Stimulated activated CD8-positive, alpha-beta memory T cell treated with anti-CD3 and anti-CD28 coated beads, Interleukin-7, amount 100 ng/mL, for 24 hours (primary cell): Measurements from ENCODE around the gene SCN1B.

Experiments
- DNase-seq: peaks from one replicate; pipeline ENCODE4 v3.0.0-alpha.2; 2020; ENCODE audit warnings: low read depth

Gene SCN1B

DNA sequence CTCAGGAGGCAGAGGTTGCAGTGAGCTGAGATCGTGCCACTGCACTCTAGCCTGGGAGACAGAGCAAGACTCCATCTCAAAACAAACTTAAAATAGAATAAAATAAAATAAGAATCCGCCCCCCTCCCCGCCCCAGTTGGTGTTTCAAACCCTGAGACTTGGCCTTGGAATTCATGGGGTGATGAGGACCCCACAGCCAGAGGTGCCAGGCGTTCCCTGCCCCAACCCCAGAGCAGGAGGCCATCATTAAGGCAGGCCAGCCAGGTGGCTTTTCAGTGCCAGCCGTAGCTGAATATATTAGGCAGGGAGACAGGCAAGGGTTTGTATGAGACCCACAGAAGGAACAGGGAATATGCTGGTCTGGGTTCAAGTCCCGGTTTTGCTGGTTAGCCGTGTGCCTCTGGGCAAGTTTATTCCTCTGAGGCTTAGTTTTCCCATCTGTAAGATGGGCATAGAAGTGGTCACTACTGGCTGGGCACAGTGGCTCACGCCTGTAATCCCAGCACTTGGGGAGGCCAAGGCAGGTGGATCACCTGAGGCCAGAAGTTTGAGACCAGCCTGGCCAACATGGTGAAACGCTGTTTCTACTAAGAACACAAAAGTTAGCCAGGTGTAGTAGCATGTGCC lies 23.5 kb downstream of the SCN1B start:
- DNase-seq: no peak

DNA sequence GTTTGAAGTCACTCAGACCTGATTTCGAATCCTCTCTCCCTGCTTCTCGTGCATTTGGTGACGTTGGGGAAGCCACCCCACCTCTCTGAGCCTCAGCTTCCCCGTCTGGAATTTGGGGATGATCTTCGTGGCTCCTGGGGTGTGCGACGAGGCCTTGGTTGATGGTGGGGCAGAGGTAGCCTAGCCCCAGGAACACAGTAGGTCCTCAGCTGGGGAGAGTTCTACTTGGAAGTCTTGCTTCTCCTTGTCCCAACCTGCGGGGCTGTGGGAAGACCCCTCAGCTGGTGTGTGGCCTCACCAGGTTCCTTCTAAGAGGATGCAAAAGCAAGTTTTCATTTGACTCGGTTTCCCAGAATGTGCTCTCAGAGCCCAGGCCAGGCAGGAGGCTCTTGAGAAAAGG lies 24.4 kb downstream of the SCN1B start:
- no peak for DNase-seq

DNA sequence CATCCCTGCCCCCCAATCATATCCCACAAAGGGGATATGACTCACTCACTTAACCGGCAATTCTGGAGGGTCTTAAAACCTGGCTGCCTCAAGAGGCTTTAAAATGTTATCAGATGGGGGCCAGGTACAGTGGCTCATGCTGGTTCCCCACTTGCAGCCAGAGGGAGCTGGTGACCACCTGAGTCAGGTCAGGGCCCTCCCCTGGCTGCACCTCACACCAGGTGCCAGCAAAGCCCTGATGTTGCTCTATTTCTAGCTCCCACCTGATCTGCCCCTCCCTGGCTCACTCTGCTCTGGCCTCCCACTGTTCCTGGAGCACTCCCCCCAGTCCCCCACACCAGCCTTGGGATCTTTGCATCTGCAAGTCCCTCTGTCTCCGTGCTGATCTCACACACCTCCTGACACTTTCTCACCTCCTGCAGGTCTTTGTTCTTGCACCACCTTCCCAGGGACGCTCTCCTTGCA lies 25.5 kb downstream of the SCN1B start:
- DNase-seq: no peak

DNA sequence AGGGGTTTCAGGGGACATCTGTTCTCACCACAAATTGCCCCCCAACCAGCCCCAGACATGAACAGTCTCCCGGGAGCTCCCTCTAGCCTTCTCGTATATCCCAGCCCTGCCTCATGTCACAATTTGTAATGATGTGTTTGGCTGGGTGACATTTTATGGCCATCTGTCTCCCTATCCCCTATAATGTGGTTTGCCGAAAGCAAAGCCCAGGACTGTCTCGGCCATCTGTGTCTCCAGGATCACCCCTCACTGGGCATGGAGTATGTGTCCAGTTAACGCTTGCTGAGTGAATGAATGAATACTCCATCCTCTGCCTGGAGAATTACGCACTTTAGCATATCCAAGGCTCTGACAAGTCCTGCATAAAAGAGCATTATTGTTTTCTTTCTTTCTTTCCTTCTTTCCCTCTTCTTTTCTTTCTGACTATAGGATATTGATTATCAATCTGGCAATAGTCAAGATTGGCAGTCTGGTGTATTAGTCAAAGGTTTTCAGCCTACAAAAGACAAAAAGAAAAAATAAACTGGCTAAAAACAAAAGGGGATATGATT lies 26.3 kb downstream of the SCN1B start:
- DNase-seq: no peak

DNA sequence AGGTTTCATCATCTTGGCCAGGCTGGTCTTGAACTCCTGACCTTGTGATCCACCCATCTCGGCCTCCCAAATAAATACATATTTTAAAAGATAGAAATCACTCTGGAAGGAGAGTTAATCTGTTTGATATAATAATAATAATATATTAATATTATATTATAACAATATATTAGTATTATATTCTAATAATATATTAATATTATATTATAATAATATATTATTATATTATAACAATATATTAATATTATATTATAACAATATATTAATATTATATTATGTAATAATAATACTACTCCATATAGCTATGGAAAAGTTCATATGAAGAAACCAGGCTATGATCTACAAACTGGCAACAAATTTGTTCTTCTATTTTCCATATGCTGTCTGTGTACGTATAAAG lies 28.1 kb downstream of the SCN1B start:
- DNase-seq: no peak

DNA sequence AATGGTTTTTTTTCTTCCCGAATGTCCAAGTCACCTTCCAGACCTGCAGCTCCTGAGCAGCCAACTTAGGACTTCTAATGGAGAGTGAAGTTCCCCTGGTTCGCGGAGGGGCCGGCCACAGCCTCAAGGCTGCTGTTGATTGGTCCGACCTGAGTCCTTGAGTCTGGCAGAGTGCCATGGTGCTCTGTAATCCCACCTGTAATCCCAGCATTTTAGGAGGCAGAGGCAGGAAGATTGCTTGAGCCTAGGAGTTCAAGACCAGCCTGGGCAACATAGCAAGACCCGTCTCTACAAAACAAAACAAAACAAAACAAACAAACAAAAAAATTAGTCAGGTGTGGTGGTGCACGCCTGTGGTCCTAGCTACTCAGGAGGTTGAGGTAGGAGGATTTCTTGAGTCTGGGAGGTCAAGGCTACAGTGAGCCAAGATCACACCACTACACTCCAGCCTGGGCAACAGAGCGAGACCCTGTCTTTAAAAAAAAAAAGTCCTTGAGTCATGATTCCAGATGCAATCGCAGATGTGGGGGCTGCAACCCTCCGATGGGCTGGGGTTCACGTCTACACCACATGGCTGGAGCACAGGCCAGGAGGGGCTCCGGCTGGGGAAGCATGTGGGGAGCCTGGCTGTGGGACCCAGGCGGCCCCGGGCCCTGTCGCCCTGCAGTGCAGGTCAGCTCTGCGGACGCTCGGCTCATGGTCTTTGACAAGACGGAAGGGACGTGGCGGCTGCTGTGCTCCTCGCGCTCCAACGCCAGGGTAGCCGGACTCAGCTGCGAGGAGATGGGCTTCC lies 28.9 kb downstream of the SCN1B start:
- no peak for DNase-seq

DNA sequence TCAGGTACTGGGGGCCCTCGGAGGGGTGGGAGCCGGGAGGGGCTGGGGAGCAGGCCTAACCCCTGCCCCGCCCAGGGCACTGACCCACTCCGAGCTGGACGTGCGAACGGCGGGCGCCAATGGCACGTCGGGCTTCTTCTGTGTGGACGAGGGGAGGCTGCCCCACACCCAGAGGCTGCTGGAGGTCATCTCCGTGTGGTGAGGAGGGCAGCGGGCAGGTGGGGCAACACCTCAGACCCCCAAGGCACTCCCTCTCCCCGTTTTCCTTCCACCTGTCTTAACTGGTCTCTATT lies 29.5 kb downstream of the SCN1B start:
- no peak for DNase-seq

DNA sequence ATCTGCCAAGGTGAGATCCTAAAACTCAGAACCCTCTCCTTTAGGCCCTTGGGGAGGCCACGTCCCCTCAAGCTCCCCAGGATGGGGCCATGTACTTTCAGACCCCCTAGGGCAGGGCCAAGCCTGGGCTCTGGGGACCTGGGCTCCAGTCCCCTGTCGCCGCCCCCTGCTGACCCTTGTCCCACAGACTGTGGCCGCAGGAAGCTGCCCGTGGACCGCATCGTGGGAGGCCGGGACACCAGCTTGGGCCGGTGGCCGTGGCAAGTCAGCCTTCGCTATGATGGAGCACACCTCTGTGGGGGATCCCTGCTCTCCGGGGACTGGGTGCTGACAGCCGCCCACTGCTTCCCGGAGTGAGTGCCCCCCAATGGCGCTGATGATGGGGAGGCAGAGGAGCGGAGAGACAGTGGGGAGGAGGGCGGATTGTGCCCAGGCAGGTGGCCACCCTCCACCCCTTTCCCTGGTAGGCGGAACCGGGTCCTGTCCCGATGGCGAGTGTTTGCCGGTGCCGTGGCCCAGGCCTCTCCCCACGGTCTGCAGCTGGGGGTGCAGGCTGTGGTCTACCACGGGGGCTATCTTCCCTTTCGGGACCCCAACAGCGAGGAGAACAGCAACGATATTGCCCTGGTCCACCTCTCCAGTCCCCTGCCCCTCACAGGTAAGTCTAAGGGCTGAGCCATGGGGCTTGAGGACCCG lies 30.0 kb downstream of the SCN1B start:
- no peak for DNase-seq

DNA sequence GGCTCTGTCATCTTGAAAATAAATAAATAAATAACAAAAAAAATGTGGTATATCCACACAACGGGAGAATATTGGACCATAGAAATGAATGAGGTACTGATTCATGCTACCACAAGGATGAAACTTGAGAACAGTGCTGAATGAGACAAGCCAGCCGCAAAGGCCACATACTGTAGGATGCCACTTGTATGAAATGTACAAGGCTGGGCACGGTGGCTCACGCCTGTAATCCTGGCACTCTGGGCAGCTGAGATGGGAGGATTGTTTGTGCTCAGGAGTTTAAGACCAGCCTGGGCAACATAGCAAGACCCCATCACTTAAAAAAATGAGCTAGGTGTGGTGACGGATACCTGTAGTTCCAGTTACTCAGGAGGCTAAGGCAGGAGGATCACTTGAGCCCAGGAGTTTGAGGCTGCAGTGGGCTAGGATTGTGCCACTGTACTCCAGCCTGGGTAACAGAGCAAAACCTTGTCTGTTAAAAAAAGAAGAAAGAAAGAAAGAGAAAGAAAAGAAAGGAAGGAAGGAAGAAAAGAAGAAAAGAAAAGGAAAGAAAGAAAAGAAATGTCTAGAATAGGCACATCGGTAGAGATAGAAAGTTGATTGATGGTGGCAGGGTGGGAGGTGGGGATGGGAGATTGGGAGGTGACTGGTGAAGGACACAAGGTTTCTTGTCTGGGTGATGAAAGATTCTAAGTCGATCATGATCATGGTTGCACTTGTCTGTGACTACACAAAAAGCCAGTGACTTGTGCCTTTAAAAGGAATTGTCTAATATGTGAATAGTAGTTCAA lies 31.5 kb downstream of the SCN1B start:
- no peak for DNase-seq

DNA sequence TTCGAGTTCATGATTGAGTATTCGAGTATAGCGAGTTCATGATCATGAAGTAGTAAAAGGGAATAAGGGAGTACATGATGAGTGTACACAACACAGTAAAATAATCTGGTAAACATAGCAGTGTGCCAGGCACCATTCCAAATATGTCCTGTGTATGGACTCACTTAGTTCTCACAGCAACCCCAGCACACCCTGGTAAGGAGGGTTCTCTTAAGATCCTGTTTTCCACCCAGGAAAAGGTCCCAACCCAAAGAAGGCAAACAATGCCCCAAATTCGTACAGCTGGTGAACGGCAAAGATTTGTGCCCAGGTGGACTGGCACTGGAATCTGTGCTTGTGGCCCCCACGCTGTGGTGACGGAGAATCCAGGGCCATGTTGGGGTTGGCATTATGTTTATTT lies 32.7 kb downstream of the SCN1B start:
- DNase-seq: no peak

DNA sequence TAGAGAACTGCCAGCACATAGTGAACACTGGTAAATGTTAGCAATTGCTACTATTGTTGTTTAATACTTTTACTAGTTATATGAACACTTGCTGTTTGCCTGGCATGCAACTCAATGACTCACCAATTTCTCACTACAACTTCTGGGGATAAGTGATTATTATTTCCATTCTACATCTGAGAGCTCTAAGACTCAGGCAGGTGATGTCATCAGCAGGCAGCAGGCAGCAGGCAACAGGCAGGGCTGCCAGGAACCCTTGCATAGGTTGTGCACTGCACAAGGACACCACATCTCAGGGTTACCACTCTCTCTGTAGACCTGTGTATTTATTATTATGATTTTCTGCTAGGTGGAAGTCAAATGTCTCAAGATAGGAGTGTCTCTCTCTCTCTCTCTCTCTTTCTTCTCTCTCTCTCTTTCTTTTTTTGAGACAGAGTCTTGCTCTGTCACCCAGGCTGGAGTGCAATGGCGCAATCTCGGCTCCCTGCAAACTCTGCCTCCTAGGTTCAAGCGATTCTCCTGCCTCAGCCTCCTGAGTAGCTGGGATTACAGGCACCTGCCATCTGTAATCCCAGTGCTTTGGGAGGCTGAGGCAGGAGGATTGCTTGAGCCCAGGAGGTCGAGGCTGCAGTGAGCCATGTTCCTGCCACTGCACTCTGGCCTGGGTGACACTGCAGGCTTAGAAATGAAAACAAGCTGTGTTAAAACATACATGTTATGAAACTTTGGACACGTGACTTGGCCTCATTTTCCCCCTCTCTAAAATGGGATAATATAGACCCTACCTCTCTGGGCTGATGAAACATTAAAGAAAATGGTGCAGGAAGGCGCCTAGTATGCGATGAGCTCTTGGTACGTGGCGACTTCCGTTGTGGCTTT lies 33.9 kb downstream of the SCN1B start:
- DNase-seq: no peak

DNA sequence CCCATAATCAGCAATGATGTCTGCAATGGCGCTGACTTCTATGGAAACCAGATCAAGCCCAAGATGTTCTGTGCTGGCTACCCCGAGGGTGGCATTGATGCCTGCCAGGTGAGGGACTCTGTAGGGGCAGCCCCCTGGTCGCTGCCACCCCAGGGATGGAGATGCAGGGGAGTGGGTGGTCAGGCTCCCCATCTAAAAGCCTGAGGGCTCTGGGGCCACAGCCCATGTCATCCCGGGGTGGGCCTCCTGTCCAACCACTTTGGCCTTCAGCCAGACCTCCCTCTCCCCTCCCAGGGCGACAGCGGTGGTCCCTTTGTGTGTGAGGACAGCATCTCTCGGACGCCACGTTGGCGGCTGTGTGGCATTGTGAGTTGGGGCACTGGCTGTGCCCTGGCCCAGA lies 35.3 kb downstream of the SCN1B start:
- DNase-seq: no peak

DNA sequence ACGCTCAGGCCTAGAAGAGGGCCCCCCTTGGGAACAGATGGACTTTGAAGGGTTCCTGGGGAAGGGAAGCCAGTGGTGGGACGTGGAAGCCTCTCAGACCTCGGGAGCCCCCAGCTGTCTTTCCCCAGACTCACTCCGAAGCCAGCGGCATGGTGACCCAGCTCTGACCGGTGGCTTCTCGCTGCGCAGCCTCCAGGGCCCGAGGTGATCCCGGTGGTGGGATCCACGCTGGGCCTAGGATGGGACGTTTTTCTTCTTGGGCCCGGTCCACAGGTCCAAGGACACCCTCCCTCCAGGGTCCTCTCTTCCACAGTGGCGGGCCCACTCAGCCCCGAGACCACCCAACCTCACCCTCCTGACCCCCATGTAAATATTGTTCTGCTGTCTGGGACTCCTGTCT lies 35.9 kb downstream of the SCN1B start:
- no peak for DNase-seq

DNA sequence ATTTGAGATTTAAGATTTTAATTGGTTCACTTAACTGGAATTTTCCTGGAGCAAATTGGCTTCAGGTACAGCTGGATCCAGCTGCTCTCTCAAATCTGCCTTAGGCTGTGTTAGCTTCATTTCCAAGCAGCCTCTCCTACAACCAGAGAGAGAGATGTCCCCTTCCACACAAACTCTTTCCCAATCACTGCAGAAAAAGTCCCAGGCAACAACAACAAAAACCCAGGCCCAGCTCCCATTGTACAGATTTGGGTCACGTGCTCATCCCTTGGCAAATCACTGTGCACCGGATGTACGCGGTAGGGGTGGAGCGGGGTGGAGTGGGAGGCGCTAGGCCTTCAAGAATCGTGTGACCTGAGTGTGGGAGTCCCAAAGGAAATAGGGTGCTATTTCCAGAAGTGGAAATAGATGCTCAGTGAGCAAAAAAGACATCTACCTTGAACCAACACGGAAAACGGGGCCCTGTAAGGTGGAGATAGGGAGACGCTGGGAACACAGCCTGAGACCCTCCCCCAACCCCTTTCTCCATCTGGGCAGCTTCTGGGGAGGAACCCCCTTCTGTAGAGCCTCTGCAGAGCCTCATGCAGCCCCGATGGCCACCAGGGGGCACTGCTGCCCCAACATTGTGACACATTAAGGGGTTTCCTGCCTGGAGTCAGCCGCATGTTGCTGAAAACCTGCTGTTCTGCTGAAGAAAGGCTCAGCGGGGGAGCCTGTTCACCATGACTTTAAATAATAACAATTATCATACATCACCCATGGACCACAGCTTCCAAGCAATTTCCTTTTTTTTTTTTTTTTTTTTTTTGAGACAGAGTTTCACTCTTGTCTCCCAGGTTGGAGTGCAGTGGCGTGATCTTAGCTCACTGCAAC lies 36.7 kb downstream of the SCN1B start:
- DNase-seq: peak; percentile 89

DNA sequence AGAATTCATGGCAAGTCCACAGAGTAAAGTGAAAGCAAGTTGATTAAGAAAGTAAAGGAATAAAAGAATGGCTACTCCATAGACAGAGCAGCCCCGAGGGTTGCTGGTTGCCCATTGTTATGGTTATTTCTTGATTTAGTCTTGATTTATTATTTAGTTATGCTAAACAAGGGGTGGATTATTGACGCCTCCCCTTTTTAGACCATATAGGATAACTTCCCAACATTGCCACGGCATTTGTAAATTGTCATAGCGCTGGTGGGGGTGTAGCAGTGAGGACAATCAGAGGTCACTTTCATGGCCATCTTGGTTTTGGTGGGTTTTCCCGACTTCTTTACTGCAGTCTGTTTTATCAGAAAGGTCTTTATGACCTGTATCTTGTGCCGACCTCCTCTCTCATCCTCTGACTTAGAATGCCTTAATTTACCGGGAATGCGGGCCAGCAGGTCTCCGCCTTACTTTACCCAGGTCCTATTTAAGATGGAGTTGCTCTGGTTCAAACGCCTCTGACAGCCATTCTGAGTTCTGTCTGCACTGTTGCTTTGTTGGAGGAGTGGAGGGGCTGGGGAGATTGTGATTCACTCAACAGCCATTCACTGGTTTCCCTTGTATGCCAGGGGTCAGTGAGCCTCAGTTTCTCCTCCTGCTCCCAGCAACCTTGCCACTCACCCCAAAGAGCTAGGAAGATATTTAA lies 38.8 kb downstream of the SCN1B start:
- no peak for DNase-seq

DNA sequence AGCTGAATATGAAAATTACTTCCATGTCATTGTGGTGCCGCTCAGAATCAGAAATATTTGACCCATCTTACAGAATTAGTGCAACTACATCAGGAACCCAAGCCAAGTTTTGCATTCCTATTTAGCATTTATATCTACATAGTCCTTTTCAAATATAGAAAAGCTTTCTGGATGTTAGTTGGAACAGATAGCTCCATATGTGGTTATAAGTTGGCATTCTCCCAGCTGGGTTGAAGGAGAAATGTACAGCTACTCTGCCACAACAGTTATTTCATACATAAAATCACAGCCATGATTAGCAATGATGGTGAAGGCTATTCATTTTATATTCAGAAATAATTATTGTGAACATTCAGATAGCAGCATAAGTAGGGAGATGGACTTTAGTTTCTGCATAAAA lies 39.4 kb downstream of the SCN1B start:
- no peak for DNase-seq

DNA sequence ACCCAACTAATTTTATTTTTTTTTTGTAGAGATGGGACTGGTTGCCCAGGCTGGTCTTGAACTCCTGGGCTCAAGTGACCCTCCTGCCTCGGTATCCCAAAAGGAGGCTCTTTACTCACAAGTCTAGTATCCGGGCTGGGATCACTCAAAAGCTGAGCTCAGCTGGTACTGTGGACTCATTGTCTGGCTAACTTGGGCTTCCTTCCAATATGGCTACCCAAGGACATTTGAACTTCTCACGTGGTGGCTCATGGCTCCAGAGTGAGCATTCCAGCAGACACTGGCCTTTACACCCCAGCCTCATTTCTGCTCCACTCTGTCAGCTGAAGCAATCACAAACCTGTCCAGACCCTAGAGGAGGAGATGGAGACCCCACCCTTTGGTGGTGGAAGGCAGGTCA lies 40.2 kb downstream of the SCN1B start:
- DNase-seq: no peak

DNA sequence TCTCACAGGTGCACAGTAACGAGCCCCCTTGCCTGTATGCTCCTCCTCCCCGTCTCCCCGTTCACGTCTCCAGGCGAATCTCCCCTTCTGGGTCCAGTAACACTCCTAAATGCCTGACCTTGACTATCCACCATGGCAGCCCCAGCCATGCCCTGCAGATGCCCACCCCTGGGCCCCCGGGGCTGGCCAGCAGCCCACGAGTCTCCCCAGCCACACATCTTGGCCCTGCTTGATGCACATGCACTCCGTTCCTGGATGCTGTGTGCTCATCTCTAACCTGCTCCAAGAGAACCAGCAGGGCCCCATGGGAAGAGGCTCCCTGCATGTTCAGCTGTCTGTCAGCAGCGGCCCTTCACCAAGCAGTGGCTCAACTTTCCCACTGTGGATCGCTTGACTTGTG lies 43.2 kb downstream of the SCN1B start:
- no peak for DNase-seq

DNA sequence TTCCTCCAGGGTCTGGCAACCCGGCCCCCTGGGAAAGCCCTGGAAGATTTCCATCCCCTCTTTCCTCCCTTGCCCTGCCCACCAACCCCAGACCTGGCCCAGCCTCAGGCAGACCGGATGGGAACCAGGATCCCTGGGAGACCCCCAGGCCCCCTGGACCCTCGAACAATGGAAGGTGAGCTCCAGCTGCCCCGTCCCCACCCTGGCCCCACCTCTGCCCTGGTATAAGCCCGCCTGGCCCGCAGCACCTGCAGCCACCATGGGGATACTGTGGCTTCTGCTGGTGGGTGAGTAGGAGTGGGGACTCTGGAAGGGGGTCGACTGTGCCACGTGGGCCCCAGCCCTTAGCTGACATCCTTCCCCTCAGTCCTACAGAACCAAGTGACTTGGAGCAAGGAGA lies 43.7 kb downstream of the SCN1B start:
- DNase-seq: no peak
